GM08714 (cell line): ENCODE results near the gene CHCHD4.
A peak's percentile ranks its signal among the peaks of the same experiment; 100 is the strongest.

Source experiments
- H3K4me3 ChIP-seq: fragments of 200-500 bp; sonication (Bioruptor generic); 2 replicates; pipeline ENCODE4 v1.5.1; 2014; ENCODE audit warnings: mild to moderate bottlenecking, low read length, inconsistent platforms
- ZNF274 ChIP-seq: IDR thresholded peaks from 2 replicates; pipeline ENCODE4 v1.6.1; 2012; ENCODE audit warnings: mild to moderate bottlenecking, low read depth, low read length

The CHCHD4 gene

DNA sequence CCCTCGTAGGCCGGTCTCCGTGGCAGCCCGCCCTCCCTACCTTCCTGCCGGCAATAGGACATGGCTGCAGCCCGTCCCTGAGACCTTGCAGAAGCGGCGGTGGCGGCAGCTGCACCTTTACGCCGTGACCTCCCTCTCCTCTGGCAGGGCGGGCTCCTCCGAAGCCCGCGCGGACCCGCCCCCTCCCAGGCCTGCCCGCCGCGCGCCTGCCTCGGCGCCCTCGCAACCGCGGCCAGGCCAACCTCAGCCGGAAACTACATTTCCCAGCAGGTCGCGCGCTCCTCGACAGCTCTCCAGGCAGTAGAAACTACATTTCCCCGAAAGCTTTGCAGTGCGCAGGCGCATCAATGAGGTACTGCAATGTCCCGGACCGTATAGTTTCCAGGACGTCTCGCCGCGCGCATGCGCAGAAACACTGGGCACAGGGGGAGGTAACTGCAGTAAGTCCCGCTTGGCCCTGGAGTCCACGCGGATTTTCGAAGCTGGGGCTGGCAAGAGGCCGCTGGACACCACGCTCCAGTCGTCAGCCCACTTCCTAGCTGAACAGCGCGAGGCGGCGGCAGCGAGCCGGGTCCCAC lies at the start of gene CHCHD4, which contains the start of gene TMEM43:
TSS of gene CHCHD4 (minus strand) at position 256 of the 578 bp plus-strand sequence. CDS start at position 62, 194 bp downstream.
TSS of gene TMEM43 (plus strand) at position 438 of the 578 bp plus-strand sequence. CDS start 142 bp downstream, outside the sequence.
- peak within 1 kb of the TSS; percentile 81 for H3K4me3 ChIP-seq
- no peak for TF ChIP-seq ZNF274

DNA sequence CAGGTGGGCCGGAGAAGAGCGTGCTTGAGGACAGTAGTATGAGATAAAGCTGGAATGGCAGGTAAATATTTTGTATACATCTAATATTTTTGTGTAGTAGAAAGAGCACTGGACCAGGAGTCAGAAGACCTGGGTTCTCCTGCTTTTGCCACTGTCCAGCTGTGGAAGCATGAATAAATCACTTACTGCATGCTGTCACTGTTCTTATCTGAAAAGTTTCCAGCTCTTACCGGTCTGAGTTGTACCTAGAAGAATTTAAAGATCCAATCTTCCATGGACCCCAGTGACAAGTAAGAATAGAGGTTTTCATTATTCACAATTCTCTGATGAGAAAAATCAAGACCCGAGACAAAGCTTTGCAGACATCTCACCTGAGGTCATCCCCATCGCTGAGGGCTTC lies 47.8 kb upstream of the CHCHD4 start:
- no peak for TF ChIP-seq ZNF274
- no peak overlapping the region for H3K4me3 ChIP-seq

DNA sequence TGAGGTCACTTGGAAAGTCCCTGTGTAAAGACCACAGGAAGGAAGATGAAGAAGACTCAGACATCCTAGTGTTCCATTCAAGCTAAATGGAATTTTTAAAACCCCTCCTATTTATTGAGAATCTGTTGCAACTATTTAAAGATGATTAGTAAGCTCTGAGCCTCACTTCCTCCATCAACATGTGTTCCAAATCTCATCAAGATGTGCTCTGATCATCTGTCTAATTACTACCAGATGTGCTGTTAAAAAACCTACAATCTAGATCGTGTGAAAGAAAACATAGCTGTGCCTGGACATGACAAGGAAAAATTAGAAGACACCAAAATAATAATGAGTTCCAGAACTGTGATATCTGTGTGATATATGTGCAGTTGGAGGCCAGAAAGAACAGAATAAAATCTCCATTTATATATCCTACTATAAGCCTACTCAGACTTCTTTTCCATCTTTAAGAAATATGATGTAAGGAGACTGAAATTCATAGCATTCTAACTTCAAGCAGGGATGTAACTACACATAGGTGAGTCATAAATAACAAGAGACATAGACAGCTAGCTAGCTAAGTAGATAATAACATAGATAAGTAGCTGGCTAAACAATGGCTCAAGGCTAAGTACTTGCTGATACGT lies 46.0 kb upstream of the CHCHD4 start:
- TF ChIP-seq ZNF274, result no peak
- no peak overlapping the region for H3K4me3 ChIP-seq

DNA sequence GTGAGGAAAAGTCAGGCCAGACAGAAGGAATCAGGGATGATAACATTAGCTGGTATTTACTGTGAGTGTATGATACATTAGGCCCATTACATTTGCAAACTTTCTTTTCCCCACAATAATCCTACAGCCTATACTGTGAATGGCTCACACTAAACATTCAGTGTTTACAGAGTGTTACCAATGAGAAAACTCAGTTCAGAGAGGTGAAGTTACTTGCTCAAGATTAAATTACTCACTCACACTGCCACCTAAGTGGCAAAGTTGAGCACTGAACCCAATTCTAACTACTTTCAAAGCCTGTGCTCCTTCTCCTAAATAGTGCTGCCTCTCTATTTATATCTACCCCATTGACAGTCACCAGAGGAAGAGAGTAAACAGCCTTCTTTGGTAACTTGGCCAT lies 45.2 kb upstream of the CHCHD4 start:
- no peak for TF ChIP-seq ZNF274
- H3K4me3 ChIP-seq, result no peak overlapping the region

DNA sequence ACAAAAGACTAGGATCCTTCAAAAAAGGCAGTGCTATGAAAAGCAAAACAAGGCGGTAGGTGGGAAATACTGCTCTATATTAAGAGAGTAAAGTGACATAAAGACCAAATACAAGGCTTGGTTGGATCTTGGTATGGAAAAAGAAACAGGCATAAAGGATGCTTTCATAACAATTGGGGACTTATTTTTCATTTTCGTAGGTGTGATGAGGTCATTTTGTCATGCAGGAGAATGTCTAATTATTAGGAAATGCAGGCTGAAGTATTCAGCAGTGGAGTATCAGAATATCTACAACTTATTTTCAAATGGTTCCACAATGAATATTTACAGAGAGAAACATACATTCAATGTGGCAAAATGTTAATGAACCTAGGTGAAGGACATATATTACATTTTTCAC lies 44.8 kb upstream of the CHCHD4 start:
- TF ChIP-seq ZNF274, result no peak
- no peak overlapping the region for H3K4me3 ChIP-seq

DNA sequence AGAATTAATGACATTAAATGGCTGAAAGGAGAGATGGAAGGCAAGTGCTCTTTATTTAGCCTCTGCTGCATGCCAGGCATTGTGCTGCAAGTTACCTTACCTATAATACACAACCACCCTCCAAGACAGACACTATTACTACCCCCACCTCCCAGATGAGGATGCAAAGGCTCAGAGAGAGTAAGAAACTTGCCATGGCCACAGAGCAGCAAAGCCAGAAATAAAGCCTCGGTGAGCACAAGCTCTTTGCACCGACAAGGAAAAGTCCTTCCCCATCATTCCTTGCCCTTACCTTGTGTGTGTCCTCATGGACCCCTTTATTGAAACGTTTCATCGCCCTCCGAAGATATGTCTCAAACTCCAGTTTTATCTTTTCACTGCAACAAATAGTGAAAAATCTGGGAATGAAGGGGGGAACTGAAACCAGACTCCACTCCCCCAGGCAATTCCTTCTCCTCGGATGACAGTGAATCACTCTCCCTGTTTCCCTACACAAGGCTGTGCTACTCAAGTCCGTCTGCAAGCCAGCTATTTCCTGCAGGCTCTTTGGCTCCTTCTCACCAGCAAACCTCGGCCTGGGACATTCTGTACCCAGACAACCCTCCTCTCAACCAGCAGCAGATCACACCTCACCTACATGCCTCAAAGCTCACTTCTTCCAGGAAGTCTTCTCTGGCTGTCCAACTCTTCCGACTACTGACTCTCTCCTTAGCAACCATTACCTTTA lies 42.4 kb upstream of the CHCHD4 start:
- no peak overlapping the region for H3K4me3 ChIP-seq
- TF ChIP-seq ZNF274, result no peak

DNA sequence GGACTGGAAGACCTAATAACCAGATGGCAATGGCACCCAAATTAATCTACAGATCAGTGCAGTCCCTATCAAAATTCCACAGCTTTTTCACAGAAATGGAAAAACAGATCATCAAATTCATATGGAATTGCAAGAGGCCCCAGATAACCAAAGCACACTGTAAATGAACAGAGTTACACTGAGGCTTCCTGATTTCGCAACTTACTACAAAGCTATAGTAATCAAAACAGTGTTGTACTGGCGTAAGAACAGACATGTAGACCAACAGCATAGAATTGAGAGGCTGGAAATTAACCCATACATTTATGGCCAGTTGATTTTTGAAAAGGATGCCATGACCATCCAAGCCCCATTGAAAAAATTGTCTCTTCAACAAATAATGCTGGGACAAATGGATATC lies 37.5 kb upstream of the CHCHD4 start:
- H3K4me3 ChIP-seq, result no peak overlapping the region
- no peak for TF ChIP-seq ZNF274

DNA sequence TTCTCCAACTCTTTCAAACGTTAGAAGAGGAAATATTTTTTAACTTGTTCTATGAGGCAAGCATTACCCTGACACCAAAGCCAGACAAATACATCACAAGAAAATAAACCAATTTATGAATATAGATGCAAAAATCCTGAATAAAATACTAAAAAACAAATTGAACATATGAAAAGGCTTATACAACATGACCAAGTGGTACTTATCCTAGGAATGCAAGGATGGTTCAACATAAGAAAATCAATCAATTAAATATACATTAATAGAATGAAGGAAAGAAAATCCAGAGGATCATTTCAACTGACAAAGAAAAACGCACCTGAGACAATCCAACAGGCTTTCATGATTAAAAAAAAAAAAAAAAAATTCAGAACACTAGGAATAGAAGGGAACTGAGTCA lies 36.6 kb upstream of the CHCHD4 start:
- H3K4me3 ChIP-seq, result no peak overlapping the region
- no peak for TF ChIP-seq ZNF274

DNA sequence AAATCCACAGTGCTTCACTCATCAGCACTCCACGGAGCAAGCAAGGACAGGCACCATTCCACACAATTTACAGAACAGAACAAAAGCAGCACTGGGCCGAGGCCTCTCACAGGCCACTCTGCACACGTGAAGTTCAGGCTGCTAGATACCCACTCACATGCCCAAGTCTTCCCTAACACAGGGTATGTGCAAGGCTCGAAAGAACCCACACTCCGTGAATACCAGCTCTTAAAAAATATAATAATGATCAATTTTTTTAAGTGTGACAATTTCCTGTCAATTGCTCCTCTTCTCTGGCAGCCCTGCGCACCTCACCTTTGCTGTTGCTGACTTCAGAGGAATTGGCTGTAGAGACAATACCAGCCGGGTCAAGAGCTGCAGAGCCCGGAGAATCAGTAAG lies 34.8 kb upstream of the CHCHD4 start:
- H3K4me3 ChIP-seq, result no peak overlapping the region
- no peak for TF ChIP-seq ZNF274

DNA sequence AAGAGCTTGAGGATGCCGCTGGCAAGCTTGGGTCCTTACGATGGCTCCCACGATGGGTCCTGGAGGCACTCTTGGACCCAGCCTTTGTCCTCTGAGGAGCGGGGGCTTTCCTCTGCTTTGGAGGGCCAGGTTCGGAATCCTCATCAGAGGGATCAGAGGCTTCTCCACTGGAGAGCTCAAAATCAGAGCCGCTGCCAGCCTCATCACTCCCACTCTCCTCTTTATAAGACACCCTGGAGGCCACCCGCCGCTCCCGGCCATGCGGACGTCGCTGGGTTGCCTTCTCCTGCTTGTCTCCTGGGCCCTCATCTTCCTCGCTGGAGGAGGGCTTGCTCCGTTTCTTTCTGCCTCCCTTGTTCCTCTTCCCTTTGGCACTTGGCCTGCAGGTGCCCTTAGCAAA lies 33.7 kb upstream of the CHCHD4 start:
- no peak overlapping the region for H3K4me3 ChIP-seq
- no peak for TF ChIP-seq ZNF274

DNA sequence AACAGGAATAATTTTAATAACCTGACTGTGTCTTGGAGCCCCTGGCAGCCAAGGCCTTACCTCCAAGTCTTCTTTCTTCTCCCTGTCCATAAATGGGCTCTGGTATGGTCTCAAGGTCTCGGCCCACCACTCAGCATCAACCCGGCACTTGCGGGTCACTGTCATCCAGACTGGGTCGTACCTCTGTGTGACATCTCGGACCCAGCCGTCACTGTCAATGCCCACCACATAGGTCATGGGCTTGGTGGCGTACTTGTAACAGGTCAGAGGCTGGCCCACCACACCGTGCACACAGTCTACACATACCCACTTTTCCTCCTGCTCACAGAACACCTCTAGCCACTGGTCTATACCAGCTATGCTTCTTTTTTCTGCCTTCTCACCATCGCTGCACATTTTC lies 33.3 kb upstream of the CHCHD4 start:
- H3K4me3 ChIP-seq, result no peak overlapping the region
- no peak for TF ChIP-seq ZNF274

DNA sequence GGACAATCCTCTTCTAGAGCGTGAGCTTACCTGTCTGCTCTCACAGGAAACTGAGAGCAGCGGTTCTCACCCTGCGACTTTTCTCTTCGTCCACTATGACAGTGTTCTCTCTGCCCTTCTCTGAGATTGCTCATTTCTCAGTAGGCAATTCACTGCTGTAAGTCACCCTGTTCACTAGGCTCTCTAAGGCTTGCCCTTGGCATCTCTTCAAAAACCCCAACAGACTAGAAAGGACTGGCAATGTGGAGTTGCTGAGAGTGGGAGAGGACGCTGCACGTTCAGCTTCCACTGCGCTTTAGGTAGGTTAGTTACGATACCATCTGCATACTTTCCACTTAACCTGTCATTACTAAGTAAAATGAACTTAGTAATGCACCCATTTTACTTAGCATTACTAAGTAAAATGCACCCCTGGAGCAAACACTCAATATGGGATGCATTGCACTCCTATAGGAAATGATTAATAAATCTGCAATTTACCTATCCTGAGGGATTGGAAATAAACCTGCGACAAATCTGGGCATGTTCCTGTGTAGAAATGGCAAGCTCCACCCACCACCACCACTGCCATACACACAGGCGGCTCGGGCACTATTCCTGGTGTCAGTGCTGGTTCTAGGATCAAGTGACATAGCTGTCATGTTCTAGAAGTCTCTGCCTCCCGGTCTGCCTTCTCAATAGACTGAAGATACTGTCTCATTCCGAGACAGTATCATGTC lies 32.3 kb upstream of the CHCHD4 start:
- no peak for TF ChIP-seq ZNF274
- H3K4me3 ChIP-seq, result no peak overlapping the region

DNA sequence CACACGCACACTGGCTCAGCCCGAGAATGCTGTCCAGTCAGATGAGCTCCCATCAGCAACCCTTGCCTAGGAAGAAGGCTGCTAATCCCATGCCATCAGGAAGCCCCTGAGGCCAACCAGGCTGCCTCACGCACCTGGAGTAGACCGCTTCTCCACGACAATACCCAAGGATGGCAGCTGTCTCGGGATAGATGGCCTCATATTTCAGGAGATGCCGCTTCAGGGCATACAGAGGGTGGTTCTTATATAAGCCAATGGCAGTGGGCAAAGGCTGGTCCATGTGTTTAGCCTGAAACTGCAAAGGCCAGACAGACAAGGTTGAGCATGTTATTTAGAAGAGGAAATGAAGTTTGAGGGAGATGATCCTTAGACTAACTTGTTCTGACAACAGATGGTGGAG lies 31.5 kb upstream of the CHCHD4 start:
- TF ChIP-seq ZNF274, result no peak
- no peak overlapping the region for H3K4me3 ChIP-seq

DNA sequence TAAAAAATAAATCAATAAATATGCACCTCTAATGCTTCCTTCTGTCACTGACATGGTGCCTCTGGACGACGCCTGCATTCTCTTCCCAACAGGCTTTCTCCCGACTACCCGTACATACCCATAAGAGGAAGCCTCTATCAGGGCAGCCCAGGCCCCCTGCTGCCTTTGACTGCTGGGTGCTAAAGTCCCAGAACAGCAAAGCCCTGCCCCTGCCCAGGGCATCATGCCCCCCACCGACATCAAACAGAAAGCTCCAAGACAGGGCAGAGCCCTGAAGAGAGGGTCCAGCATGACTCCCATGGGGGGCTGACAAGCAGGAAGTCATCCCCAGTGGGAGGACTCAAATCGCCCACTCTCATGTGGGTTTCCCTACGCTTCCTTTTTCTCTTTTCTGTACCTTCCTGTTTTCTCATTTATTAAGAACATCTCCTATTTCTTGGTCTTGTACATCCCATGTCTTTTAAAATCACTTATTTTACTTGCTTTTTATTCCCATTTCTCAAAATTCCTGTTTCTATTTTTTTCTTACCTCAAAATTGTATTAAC lies 30.3 kb upstream of the CHCHD4 start:
- TF ChIP-seq ZNF274, result no peak
- no peak overlapping the region for H3K4me3 ChIP-seq
